Bronchial epithelial cell (primary cell): ENCODE data around the gene ZRANB3. TPM values are rescaled to one million over a fixed set of nuclear protein-coding genes. Genes with fewer than 3 reads are reported as not detected.
"Not testable (repeated sequence)": the region's sequence is repeated elsewhere in the genome, so short reads cannot be mapped to it uniquely, and the experiment has no call there.

Source experiments
- DNase-seq: peaks from one replicate; pipeline ENCODE4 v3.0.0-alpha.2; 2010; ENCODE audit warnings: low read depth
- FAIRE-seq: peaks from 2 replicates; lab custom pipeline; 2011; peaks lifted over from hg19 to GRCh38; lab: Jason Lieb, UNC
- H3K27me3 ChIP-seq: 2 replicates; pipeline ENCODE4 v1.5.1; 2011; ENCODE audit warnings: low read length; ENCODE audit not compliant: control insufficient read depth, insufficient read depth
- H3K36me3 ChIP-seq: 2 replicates; pipeline ENCODE4 v1.5.1; 2011; ENCODE audit warnings: low read length; ENCODE audit not compliant: control insufficient read depth, insufficient read depth
- H3K4me3 ChIP-seq: 2 replicates; pipeline ENCODE4 v1.5.1; 2011; ENCODE audit warnings: mild to moderate bottlenecking, low read depth, low read length, control low read depth
- total RNA-seq: library from RNA; depleted of rRNA; stranded (reverse); fragments of >200 nt; gene quantifications from 2 replicates; pipeline ENCODE4 v1.2.1, GENCODE V29; 2014
- TF ChIP-seq, protein P1 (sequence below): IDR thresholded peaks from 2 replicates; pipeline ENCODE4 v1.5.1; 2011; ENCODE audit warnings: mild to moderate bottlenecking, moderate library complexity, low read length, control low read depth, inconsistent platforms; ENCODE audit not compliant: insufficient read depth, severe bottlenecking

The ZRANB3 gene
- total RNA-seq, 1 donor from 2014 or later = 5.5 TPM

DNA sequence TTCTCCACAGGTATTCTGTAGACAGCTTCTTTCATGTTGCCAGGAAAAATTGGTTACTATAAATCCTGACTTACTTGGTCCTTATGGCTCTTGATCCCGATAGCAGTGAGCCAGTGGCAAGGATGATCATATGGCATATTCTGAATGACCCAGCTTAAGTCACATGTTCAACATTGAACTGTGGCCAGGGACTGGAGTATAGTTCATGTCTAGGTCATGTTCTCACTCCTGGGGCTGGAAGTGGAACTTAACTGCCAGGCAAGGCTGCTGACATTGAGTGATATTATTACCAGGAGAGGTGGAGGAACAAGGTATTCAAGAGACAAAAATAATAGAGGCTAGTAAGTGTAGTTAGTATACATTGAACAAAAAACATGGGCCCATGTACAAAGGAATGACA is 26.5 kb upstream of the ZRANB3 start:
- TF ChIP-seq, protein P1, sequence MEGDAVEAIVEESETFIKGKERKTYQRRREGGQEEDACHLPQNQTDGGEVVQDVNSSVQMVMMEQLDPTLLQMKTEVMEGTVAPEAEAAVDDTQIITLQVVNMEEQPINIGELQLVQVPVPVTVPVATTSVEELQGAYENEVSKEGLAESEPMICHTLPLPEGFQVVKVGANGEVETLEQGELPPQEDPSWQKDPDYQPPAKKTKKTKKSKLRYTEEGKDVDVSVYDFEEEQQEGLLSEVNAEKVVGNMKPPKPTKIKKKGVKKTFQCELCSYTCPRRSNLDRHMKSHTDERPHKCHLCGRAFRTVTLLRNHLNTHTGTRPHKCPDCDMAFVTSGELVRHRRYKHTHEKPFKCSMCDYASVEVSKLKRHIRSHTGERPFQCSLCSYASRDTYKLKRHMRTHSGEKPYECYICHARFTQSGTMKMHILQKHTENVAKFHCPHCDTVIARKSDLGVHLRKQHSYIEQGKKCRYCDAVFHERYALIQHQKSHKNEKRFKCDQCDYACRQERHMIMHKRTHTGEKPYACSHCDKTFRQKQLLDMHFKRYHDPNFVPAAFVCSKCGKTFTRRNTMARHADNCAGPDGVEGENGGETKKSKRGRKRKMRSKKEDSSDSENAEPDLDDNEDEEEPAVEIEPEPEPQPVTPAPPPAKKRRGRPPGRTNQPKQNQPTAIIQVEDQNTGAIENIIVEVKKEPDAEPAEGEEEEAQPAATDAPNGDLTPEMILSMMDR = no peak
- Histone ChIP-seq H3K27me3 (no peaks in the 10 kb centered on the region), H3K36me3 (no peaks in the 10 kb centered on the region), H3K4me3 (no peak overlapping the region)
- FAIRE-seq (no peak), DNase-seq (no peak)

DNA sequence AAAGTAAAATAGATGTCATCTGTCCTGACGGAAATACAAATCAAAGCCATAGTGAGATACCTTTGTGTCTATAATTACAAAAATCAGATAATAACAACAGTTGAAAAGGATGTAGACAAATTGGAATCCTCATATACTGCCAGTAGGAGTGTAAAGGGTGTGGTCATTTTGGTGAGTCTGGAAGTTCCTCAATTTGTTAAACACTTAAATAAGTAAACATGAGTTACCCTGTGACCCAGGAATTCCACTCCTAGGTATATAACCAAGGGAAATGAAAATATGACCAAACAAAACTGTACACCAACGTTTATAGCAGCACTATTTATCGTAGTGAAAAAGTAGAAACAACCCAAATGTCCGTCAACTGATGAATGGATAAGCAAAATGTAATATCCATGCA is 24.3 kb upstream of the ZRANB3 start:
- DNase-seq = no peak
- TF ChIP-seq, protein P1 = no peak
- Histone ChIP-seq H3K27me3 (no peaks in the 10 kb centered on the region), H3K4me3 (no peak overlapping the region), H3K36me3 (no peaks in the 10 kb centered on the region)
- FAIRE-seq = no peak

DNA sequence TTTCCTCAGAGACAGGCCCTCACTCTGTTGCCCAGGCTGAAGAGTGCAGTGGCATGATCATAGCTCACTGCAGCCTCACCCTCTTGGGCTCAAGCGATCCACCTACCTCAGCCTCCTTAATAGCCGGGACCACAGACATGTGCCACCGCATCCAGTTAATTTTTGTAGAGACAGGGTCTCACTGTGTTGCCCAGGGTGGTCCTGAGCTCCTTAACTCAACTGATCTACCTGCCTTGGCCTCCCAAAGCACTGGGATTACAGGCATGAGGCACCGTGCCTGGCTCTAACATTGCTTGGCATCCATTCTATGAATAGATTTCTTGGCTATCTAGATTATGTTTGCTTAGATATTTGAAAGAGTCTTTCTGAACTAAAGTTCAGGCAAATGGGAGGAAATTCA is 21.9 kb upstream of the ZRANB3 start:
- DNase-seq (no peak), FAIRE-seq (no peak)
- TF ChIP-seq, protein P1 = no peak
- no peaks in the 10 kb centered on the region for H3K36me3 ChIP-seq
- no peaks in the 10 kb centered on the region for H3K27me3 ChIP-seq
- H3K4me3 ChIP-seq = no peak overlapping the region

DNA sequence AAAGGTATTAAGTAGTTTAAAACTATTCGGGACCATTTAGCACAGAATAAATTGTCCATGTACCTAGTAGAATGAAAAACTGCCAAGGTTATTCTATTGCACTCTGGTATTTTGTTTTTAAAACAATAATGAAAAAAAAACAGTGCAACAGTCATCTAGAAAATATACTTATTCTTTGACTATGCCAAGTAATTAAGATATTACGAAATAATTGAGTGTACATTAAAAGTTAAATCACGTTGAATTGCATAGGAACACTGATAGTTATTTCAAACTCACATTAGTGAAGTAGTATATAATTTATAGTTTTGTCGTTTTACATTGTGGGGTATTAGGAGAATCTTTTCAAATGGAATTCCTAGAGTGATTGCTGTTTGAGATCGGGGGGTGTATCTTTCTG is 20.3 kb upstream of the ZRANB3 start:
- H3K4me3 ChIP-seq = no peak overlapping the region
- H3K27me3 ChIP-seq = no peaks in the 10 kb centered on the region
- TF ChIP-seq, protein P1 = no peak
- FAIRE-seq = no peak
- DNase-seq = no peak
- no peaks in the 10 kb centered on the region for H3K36me3 ChIP-seq

DNA sequence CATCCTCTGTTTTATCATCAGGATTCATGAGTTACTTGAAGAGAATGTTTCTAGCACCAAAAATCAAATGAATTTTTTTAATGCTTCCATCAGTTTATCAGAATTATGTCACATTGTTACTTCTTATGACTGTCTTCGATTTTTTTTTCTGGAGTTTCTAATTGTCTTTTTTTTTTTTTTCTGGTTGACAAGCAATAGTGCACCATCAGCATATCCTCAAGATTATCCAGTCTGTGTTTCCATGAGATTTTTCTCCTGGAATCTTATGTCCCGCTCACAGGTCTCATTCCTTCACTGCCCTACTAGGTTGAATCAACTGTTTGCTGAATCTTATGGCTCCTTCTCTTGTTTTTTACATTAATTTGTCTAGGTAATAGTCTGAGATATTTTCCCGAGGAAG is 16.3 kb upstream of the ZRANB3 start:
- TF ChIP-seq, protein P1 = no peak
- no peak for FAIRE-seq
- DNase-seq = no peak
- Histone ChIP-seq H3K4me3 (no peak overlapping the region), H3K27me3 (no peaks in the 10 kb centered on the region), H3K36me3 (no peaks in the 10 kb centered on the region)

DNA sequence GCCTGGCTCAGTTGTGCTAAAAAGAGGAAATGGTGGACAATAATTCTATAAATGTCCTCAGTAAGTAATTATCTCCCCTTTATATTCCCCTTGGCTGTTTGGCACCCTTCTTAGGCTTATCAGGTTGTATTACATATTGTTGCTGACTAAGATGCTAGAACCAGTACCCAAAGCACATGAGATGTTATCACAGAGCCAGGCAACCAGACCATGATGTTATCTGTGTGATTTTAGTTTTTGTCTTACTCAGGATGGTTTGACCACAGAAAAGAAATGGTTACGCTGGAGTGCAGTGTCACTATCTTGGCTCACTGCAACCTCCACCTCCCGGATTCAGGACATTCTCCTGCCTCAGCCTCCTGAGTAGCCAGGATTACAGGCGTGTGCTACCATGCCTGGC is 15.4 kb upstream of the ZRANB3 start:
- Histone ChIP-seq H3K36me3 (no peaks in the 10 kb centered on the region), H3K4me3 (no peak overlapping the region), H3K27me3 (no peaks in the 10 kb centered on the region)
- DNase-seq (no peak), FAIRE-seq (no peak)
- TF ChIP-seq, protein P1 = no peak

DNA sequence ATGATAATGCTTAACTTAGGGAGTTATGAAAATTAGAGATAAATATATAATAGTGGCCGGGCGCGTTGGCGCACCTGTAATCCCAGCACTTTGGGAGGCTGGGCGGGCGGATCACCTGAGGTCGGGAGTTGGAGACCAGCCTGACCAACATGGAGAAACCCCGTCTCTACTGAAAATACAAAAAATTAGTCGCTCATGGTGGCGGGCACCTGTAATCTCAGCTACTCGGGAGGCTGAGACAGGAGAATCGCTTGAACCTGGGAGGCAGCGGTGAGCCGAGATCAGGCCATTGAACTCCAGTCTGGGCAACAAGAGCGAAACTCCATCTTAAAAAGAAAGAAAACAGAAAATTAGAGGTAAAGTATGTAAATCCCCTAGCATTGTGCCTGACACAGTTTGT is 2.5 kb upstream of the ZRANB3 start:
- not testable (repeated sequence) for FAIRE-seq, H3K27me3 ChIP-seq, H3K36me3 ChIP-seq, DNase-seq, H3K4me3 ChIP-seq
